ENCODE data around the gene HDGFL3. TPM values are rescaled to one million over a fixed set of nuclear protein-coding genes. Genes with fewer than 3 reads are reported as not detected.

HDGFL3 gene
- total RNA-seq = 10 to 100 TPM in 3 of 4 donors, 1 to 10 TPM in 1; 4.0 to 23.1 (median 14.2) TPM

DNA sequence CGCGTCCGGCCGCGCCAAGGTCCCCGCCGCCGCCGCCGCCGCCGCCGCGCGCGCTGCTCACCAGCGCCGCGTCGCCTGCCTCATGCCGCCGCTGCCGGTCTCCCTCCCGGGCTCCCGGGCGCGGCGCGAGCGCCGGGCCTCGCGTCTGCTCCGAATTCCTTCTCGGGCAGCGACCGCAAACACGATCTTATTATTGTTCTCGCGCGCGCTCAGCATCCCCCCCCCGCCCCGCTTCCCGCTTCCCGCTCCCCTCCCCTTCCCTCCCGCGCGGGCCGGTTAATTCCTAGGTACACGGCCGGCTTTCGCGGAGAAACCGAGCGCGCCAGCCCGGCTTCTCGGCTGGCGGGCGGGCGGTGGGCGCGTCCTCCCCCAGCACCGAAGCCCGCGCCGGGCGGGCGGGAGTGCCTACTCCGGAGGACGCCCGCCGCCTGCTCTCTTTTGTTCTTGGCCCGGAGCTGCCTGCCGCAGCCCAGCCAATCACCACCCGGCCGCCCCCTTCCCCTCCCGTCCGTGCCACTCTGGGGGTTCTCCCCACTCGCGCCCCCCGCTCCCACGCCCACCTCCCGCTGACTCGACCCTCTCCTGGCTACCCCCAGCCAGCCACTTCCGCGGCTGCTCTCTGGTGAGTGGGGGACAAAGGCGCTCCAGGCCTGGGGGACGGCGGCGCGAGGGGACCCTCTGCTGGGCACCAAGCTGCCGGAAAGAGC is at the start of gene HDGFL3:
Gene HDGFL3 (minus strand): TSS at position 164 of the 707 bp plus-strand sequence. CDS start 409 bp downstream, outside the sequence.
- H3K27ac ChIP-seq = peak within 1 kb of the TSS; percentile 67 to 87 (median 80)
- H3K36me3 ChIP-seq = no peaks in the 10 kb centered on the region
- peaks cover 0 to 5% of the 10 kb centered on the region in 2 donors for H3K27me3 ChIP-seq
- no peaks in the 10 kb centered on the region for H3K9me3 ChIP-seq
- peak in 2 of 3 donors; percentile 62 to 69 for DNase-seq
- no peak for TF ChIP-seq POLR2A (IDR thresholded peaks at IDR 0.05)
- peaks cover 0 to 7% (median 0%) of the 10 kb centered on the region in 4 donors for H3K4me1 ChIP-seq
- H3K4me3 ChIP-seq = peak within 1 kb of the TSS; percentile 56 to 81 (median 70)

DNA sequence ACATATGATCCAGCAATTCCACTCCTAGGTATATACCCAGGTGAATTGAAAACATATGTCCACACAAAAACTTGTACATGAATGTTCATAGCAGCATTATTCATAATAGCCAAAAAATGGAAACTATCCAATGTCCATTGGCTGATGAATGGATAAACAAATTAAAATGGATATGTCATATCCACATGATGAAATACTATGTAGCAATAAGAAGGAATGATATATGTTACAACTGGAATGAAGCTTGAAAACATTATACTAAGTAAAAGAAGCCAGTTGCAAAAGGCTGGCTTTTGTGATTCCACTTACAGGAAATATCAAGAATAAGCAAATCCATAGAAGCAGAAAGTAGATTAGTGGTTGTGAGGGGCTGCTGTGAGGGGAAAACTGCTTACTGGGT is 43.2 kb upstream of the HDGFL3 start:
- Histone ChIP-seq H3K27ac (no peak overlapping the region), H3K36me3 (no peaks in the 10 kb centered on the region), H3K9me3 (no peaks in the 10 kb centered on the region), H3K27me3 (no peaks in the 10 kb centered on the region), H3K4me1 (no peaks in the 10 kb centered on the region), H3K4me3 (no peak overlapping the region)
- no peak for DNase-seq
- TF ChIP-seq, protein P1, sequence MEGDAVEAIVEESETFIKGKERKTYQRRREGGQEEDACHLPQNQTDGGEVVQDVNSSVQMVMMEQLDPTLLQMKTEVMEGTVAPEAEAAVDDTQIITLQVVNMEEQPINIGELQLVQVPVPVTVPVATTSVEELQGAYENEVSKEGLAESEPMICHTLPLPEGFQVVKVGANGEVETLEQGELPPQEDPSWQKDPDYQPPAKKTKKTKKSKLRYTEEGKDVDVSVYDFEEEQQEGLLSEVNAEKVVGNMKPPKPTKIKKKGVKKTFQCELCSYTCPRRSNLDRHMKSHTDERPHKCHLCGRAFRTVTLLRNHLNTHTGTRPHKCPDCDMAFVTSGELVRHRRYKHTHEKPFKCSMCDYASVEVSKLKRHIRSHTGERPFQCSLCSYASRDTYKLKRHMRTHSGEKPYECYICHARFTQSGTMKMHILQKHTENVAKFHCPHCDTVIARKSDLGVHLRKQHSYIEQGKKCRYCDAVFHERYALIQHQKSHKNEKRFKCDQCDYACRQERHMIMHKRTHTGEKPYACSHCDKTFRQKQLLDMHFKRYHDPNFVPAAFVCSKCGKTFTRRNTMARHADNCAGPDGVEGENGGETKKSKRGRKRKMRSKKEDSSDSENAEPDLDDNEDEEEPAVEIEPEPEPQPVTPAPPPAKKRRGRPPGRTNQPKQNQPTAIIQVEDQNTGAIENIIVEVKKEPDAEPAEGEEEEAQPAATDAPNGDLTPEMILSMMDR (IDR thresholded peaks at IDR 0.05) = no peak
- TF ChIP-seq POLR2A (IDR thresholded peaks at IDR 0.05) = no peak

DNA sequence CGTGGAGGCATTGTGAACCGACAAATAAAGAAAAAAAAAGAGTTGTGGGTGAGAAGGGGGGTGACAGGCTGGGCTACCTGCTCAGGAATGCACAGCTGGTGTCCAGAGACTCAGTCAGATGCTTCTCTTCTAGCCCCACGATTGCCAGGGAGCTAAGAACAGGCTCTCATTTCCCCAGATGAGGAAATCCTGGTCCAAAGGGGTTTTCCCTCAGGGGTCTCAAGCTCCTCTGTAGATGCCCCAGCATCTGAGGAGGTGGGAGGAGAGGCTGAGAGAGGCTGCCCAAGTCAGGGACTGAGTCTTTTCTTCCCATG is 41.4 kb upstream of the HDGFL3 start:
- H3K27ac ChIP-seq = no peak overlapping the region
- no peaks in the 10 kb centered on the region for H3K36me3 ChIP-seq
- TF ChIP-seq, protein P1 (IDR thresholded peaks at IDR 0.05) = no peak
- TF ChIP-seq POLR2A (IDR thresholded peaks at IDR 0.05) = no peak
- no peak for DNase-seq
- no peaks in the 10 kb centered on the region for H3K4me1 ChIP-seq
- no peaks in the 10 kb centered on the region for H3K27me3 ChIP-seq
- H3K9me3 ChIP-seq = no peaks in the 10 kb centered on the region
- no peak overlapping the region for H3K4me3 ChIP-seq

DNA sequence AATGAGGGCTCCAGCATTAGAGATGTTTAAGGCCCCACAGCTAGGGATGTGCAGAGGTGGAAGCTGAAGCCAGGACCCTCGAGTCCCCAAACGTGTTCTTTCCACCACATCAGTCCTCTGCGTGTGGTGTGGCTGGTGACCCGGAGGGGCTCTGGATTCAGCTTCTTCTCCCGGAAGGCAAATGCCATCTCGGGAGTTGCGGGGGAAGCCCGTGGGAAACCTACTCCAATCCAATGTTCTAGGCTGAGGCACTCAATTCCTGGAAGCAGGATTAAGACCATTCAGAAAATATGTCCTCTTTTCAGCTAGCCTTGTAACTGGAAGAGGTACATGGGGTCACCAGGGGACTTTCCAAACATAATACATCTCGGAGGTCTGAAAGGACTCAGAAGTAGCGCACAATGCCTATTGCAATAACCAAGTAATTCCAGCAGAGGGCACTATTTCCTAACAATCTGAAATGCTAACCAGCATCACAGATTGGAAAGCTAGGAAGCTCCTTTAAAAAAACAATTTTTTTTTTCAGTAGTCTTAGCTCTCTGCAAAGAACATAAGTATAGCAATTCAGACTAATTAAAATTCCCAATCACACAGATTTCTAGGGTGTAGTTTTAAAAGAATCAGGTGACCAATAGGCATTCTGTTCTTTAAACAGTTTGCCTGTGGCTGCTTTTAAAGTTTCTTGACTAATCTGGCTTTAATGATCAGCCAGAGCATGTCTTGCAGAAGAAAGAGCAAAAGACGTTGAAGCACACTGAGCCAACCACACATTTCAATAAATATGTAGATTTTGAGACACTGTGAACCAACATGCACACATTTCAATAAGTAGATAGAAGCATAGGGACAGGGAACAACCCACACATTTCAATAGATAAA is 40.8 kb upstream of the HDGFL3 start:
- TF ChIP-seq POLR2A (IDR thresholded peaks at IDR 0.05) = no peak
- TF ChIP-seq, protein P1 (IDR thresholded peaks at IDR 0.05) = peak; percentile 49 to 90 (median 73)
- H3K27ac ChIP-seq = no peak overlapping the region
- H3K4me3 ChIP-seq = no peak overlapping the region
- H3K36me3 ChIP-seq = no peaks in the 10 kb centered on the region
- no peaks in the 10 kb centered on the region for H3K27me3 ChIP-seq
- no peaks in the 10 kb centered on the region for H3K9me3 ChIP-seq
- no peak for DNase-seq
- H3K4me1 ChIP-seq = no peaks in the 10 kb centered on the region

DNA sequence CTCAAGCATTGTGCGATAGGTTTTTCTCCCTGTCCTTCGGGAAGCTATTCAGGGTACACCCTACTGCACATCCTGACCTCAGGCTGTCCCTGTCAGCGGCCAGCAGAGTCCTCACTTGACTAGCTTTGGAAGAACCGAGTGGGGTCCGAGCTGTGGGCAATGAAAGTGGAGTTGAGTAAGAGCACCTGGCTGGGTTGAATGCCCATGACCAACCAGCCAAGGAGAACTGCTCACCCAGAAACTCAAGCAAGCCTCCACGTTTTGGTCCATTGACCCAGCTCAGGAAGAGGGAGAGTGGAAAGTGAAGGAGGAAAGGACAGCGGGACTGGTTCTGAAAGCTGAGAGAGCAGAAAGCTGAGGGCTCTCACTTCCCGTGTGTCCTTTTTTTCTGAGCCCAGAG is 36.0 kb upstream of the HDGFL3 start:
- no peak for DNase-seq
- Histone ChIP-seq H3K27me3 (no peaks in the 10 kb centered on the region), H3K4me3 (no peak overlapping the region), H3K9me3 (no peaks in the 10 kb centered on the region), H3K27ac (no peak overlapping the region), H3K36me3 (no peaks in the 10 kb centered on the region), H3K4me1 (no peaks in the 10 kb centered on the region)
- TF ChIP-seq POLR2A (IDR thresholded peaks at IDR 0.05) = no peak
- TF ChIP-seq, protein P1 (IDR thresholded peaks at IDR 0.05) = no peak

DNA sequence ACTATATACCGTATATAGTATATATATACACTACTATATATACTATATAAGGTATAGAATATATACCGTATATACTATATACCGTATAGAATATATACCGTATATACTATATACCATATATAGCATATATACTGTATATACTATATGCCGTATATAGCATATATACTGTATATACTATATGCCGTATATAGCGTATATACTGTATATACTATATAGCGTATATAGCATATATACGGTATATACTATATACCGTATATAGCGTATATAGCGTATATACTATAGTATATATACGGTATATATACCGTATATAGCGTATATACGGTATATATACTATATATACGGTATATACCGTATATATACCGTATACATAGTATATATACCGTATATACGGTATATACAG is 22.6 kb upstream of the HDGFL3 start:
- H3K4me1 ChIP-seq = no peaks in the 10 kb centered on the region
- no peak overlapping the region for H3K4me3 ChIP-seq
- TF ChIP-seq POLR2A (IDR thresholded peaks at IDR 0.05) = no peak
- TF ChIP-seq, protein P1 (IDR thresholded peaks at IDR 0.05) = no peak
- DNase-seq = no peak
- no peaks in the 10 kb centered on the region for H3K9me3 ChIP-seq
- no peaks in the 10 kb centered on the region for H3K36me3 ChIP-seq
- no peaks in the 10 kb centered on the region for H3K27me3 ChIP-seq
- H3K27ac ChIP-seq = no peak overlapping the region
